ENCODE results near the gene ZNF768. TPM values are rescaled to one million over a fixed set of nuclear protein-coding genes. Genes with fewer than 3 reads are reported as not detected.
A peak's percentile ranks its signal among the peaks of the same experiment; 100 is the strongest.

Gene ZNF768
- total and polyA plus RNA-seq, 2 of the 13 experiments (the other 11 are each of a cell fraction or from before 2014, with no cell fraction given) = 26.7 to 34.4 TPM

- peak; percentile 61; the same call in 1 of the 2 replicates for TF ChIP-seq REPIN1 (CRISPR knock-in tag; IDR thresholded peaks at IDR 0.05; ENCODE audit: borderline replicate concordance, low read depth)
- 0 out of 2 replicates have a peak, but pooled peaks have one; percentile 61 for TF ChIP-seq MAFG (CRISPR knock-in tag; IDR thresholded peaks at IDR 0.05)
- peak; percentile 77 for TF ChIP-seq ZFP36L1 (CRISPR knock-in tag; IDR thresholded peaks at IDR 0.05)
- TF ChIP-seq RERE (CRISPR knock-in tag; IDR thresholded peaks at IDR 0.05; ENCODE audit: low read depth) = no peak; the same call in 1 of the 2 replicates
- TF ChIP-seq ZNF598 (CRISPR knock-in tag; IDR thresholded peaks at IDR 0.05; ENCODE audit: borderline replicate concordance) = peak; percentile 9; the same call in 1 of the 2 replicates
- peak; percentile 59; the same call in 1 of the 2 replicates for TF ChIP-seq ZNF143 (CRISPR knock-in tag; IDR thresholded peaks at IDR 0.05)
- TF ChIP-seq PTBP1 (IDR thresholded peaks at IDR 0.05; ENCODE audit: low read depth, low read length, poor library complexity, severe bottlenecking) = no peak
- TF ChIP-seq DNMT1 (CRISPR knock-in tag; IDR thresholded peaks at IDR 0.05) = peak; percentile 84; the same call in 1 of the 2 replicates
- no peak; the same call in none of the 2 replicates for TF ChIP-seq ZBTB44 (CRISPR knock-in tag; IDR thresholded peaks at IDR 0.05)
- TF ChIP-seq HNRNPH1 (optimal IDR thresholded peaks at IDR 0.05; ENCODE audit: low read depth, low read length) = no peak
- no peak; the same call in 1 of the 2 replicates for TF ChIP-seq ZSCAN5A (CRISPR knock-in tag; IDR thresholded peaks at IDR 0.05; ENCODE audit: borderline replicate concordance)
- peak; percentile 42; the same call in 1 of the 2 replicates for TF ChIP-seq HIC2 (CRISPR knock-in tag; IDR thresholded peaks at IDR 0.05; ENCODE audit: low read depth)
- TF ChIP-seq HOXA7 (CRISPR knock-in tag; IDR thresholded peaks at IDR 0.05) = no peak
- peak; percentile 91; the same call in 1 of the 2 replicates for TF ChIP-seq ZNF350 (CRISPR knock-in tag; IDR thresholded peaks at IDR 0.05; ENCODE audit: borderline replicate concordance, low read depth)
- no peak for TF ChIP-seq ZNF253 (CRISPR knock-in tag; IDR thresholded peaks at IDR 0.05; ENCODE audit: borderline replicate concordance)
- peak; percentile 70 for TF ChIP-seq MTA1 (CRISPR knock-in tag; IDR thresholded peaks at IDR 0.05; ENCODE audit: borderline replicate concordance)
- no peak for TF ChIP-seq EZH2 (conservative IDR thresholded peaks at IDR 0.05; ENCODE audit: low read depth, low read length)
- peak; percentile 97 for TF ChIP-seq PHF21A (CRISPR knock-in tag; IDR thresholded peaks at IDR 0.05)
Observed at GRCh38 chr16:30534368-30535105, 8.2 kb upstream of the ZNF768 start, which contains the start of gene ZNF747 (continued).

Measured in HepG2 (cell line).